ENCODE measurements around the gene IL1RL1.

The IL1RL1 gene

DNA sequence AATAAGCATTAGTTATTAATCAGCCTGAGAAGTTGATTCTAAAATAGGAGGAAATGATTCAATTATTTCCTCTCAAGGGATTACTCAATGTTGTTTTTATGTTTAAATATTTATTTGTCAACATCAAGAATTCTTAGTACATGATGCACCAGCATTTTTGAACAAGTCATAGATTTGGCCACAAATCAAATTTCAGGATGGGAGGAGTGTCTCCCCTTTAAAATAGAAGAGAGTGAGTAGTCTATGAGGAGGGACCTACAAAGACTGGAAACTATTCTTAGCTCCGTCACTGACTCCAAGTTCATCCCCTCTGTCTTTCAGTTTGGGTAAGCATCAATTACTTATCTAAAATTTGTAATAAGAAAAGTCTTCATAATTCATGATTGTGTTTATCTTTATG lies 25.6 kb downstream of the IL1RL1 start:
- no peak for DNase-seq

DNA sequence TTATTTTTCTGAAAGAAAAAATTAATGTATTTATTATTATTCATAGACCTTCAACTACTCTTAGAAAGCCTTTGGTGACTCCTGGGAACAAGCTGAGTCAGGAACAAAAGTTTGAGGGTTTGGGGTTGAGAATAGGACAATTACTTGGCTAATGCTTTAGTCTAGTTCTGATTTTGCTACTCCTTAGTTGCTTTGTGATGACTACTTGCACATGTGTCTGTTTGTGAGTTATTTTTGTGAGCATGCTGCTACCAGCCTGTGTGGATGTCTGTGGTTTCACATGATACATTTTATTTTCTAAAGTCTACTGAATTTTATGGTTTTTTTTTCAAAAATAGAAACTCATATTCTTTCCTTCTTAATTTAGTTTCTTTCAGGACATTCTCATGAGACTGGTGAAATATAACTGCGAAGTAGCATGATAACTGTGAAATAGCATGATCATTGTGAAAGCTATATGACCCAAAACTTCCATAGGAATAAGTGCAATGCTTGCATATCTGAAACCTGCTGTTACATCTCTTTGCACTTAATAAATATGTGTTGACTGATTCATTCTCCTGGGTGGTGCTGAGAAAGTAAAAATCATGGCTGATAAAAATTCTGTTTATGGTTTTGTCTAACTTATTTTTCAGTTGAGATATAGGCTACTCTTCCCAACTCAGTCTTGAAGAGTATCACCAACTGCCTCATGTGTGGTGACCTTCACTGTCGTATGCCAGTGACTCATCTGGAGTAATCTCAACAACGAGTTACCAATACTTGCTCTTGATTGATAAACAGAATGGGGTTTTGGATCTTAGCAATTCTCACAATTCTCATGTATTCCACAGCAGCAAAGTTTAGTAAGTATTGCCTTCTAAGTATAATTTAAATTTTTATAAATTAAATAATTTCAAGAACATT lies 26.4 kb downstream of the IL1RL1 start:
- no peak for DNase-seq

DNA sequence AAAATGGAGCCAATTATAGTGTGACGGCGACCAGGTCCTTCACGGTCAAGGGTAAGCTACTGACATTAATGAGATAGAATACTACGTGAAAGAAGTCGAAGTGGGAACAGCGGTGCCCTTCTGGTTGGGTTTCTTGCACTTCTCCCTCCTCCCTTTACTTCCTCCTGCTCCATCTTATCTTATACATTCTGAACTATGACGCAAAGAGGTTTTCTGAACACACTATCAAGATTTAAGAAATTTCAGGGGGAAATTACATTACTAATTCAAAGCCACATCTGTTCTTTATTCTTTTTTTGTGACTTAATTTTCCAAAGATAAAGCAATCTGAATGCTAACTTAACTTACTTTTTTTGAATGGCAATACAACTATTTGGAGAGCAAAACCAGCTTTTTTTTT lies 29.4 kb downstream of the IL1RL1 start:
- no peak for DNase-seq

DNA sequence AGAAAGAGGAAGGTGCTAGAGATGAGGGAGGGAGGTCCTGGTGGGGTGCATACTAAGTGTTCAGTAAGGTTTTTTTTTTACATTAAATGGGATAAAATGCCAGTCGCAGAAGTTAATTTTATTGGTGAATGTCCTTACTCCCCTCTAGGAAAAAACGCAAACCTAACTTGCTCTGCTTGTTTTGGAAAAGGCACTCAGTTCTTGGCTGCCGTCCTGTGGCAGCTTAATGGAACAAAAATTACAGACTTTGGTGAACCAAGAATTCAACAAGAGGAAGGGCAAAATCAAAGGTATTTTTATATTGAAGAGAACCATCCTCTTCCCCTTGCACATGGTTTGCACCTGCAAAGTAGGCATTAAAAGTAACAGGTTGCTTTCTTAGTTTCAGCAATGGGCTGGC lies 31.5 kb downstream of the IL1RL1 start:
- DNase-seq = no peak

DNA sequence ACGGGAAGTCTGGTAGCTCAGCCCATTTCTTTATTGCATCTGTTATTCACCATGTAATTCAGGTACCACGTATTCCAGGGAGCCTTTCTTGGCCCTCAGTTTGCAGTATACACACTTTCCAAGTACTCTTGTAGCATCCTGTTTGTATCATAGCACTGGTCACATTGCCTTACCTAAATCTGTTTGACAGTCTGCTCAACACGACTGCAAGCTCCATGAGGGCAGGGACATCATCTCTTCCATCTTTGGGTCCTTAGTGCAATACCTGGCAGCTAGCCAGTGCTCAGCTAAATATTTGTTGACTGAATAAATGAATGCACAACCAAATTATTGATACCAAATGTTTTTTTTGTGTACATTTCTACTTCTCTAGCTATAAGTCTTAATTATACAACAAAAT lies 33.0 kb downstream of the IL1RL1 start:
- no peak for DNase-seq

DNA sequence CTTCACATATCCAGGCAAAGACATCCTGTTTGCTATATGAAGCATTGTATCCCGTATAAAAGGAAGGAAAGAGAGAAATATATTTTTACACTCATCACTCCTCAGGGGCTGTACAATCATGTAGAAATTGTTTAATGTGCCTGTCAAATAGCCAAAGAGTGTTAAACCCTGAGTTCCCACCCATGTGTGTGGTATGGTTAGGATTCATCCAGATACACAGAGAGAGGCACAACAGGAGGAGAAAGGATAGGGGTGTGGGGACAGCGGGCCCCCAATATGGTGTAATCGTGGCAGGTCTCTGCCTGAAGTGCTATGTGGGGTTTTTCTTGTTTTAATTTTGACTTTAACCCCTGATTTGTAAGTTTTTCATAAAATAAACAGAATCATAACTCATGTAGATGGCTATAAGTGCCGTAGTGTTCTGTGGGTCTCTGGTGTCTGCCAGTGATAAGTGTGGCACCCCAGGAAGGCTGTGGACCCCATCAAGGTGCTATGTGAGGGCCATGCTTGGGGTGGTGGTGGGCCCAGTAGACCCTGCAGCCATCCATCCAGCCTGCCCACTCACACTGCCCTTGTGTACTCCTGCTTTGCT lies 34.1 kb downstream of the IL1RL1 start:
- no peak for DNase-seq

DNA sequence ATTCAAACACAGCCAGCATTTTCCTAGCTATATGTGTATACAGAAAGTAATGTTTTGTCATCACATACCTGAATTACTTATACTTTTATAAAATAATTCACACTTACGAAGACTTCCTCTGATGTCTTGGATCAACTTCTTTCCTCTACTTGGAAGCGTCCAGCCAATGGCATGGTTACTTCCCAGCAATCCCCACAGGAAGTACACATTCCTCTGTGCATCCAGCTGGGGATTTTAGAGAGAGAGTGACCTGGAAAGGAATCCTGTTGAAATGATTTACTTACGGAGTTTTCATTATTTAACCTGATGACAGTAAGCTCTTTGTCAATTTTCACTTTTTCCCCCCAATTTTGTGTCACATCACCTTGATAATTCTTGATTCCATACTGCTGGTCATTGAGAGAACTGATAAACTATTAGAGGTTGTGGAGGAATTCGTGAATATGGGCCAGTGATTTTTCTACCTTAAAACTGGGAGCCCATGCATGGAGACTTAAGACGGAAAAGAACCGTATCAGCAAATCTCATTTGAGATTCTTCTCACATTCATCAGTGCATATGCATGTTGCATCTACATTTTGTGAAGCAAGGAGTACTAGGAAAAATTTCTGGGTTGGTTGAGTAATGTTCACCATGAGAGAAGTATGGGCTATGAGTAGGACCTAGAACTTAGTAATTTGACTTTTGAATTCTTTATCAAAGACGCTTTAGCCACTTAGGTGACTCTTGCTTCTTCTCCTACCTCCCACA lies 35.2 kb downstream of the IL1RL1 start:
- no peak for DNase-seq

DNA sequence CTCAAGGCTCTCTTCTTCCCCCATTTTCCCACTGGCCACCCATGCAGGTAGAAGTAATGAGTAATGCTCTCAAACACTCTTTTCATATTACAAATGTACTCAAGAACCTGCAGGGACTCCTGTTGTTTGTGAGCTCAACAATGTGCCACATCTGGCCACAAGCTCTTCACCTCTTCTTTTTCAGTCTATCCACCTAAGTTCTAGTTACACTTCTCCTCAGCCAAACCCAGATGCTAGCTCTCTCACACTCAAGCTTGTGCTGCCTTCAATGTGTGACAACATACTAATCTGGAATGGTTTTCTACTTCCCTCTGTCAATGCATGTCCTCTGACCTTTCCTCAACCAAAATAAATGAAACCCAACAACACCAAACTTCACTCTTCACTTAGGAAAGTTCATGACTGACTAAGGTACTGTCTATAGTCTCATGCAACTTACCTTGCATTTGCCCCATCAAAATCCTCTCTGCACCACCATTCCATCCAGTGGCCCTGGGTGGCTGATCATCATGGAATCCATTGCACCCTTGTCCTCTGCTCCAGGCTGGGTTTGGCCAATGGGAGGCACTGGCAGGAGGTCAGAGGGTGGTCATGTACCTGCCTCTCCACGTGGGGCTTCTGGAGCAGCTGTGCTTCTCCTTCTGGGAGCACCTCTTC lies 38.9 kb downstream of the IL1RL1 start:
- no peak for DNase-seq

DNA sequence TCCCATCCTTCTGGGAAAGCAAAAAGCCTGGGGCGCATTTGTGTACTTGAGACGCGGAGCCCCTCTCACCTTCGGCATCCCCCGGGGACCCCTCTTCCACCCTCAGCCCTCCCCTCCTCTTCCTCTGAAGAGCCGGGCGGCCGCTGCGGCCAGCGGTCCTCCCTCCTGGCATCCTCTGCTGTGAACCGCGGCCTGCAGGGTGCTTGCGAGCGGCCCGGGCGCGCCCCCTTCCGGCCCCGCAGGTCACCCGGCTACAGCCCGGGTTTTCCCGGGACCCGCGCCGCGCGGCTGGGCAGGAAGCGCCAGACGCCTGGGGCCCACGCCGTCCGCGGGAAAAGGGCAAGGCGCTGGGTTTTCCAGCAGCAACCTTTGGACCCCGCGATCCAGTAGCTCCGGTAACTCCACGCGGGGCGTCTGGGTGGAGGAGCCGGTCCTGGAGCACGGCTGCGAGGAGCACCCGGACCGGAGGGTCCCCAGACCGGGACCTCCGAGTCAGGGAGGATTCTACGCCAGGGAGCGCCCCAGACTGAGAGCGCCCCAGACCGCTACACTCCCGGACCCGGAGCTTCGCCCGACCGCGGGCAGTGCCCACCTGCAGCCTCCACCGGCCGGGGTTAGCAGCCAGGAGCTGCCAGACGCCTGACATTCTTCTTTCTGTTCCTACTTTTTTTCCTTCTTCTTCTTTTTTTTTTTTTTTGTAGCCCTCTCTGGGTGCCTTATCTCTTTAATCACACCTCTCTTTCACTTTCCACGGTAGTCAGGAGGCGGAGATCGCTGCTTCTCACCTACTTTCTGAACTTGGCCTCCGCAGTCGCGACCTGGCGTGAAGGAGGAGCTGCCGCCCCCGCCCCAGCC lies 44.4 kb downstream of the IL1RL1 start, which contains the start of gene IL18R1:
Gene IL18R1, plus strand, starts transcription at position 271 of the 855 bp plus-strand sequence. CDS start 6,865 bp downstream, outside the sequence.
- peak; percentile 53 for DNase-seq

DNA sequence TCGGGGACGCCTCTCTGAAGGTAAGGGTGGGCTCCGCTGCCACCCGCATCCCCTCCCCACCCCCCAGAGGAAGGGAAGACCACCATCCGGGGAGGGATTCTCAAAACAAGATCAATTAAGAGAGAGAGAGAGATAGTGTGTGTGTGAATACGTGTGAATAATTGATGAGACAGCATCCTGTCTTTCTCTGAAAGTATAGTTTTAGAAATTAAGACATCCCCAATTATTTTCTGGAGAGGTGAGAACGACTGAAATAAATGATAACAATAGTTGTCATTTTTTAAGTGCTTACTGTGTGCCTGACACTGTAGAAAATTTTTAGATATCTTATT lies 45.0 kb downstream of the IL1RL1 start:
- DNase-seq = no peak

DNA sequence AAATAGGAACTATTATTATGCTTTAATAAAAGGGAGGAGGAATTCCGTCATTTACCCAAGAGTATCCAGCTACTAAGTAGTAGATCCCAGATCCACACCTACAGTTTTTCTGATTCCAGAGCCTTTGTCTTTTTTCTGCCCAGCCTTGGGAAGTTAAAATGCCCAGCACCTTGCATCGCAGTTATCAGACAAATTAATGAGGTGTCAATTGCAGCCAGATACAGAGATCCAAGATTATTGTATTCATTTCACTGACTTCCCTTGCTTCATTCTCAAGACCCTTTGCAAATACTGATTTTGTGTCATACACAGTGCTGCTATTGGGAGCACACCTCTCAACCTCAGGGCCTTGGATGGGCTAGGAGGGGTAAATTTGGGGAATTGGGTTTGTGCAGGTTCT lies 45.4 kb downstream of the IL1RL1 start:
- DNase-seq = no peak

DNA sequence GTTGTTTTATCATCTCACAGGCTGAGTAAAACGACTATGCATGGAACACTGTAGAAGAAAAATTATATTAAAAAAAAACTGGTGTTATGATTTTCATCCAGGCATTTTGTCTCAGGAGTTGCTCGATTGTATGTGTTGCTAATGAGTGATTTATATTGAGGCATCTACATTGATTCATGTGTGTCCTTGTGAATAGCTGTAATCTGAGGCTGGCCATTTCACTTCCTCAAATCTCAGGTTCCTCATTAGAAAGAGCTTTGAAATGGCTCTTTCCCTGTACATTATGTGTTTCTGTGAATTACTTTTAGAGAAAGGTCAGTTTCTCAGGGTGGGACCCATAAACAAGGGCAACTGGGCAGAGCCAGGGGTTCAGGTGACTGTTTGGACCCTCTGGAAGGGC lies 46.6 kb downstream of the IL1RL1 start:
- DNase-seq = no peak

DNA sequence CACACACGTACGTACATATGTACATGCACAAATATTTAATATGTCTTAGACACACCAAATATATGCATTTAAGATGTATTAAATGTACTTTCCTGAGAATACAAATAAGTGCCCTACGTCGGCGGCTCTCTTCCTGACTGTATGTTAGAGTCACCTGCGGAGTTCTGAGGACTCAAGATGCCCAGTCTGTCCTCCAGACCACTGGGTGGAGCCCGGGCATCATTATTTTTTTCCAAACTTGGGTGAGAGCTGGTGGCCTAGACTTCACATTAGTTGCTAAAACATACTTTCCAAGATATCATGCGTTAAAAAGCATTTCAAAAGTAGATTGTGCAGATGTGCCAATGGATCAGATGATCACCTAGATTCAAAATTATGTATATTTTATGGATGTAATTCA lies 47.1 kb downstream of the IL1RL1 start:
- DNase-seq = peak; percentile 13

DNA sequence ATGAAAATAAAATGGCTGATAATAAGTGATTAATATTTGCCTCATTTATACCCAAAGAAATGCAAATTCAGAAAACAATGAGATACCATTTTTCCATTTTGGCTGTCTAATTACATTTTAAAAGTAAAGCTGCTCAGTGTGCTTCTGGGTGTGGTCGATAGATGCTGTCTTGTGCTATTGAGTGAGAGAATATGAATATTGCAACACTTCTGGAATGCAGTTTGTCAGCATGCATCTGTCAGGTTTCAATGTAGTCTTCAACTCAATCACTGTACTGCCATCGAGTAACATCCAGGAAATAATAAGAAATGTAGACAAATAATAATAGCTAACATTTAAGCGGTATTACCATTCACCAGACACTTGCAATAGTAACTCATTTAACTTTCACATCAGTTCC lies 48.2 kb downstream of the IL1RL1 start:
- DNase-seq = no peak

DNA sequence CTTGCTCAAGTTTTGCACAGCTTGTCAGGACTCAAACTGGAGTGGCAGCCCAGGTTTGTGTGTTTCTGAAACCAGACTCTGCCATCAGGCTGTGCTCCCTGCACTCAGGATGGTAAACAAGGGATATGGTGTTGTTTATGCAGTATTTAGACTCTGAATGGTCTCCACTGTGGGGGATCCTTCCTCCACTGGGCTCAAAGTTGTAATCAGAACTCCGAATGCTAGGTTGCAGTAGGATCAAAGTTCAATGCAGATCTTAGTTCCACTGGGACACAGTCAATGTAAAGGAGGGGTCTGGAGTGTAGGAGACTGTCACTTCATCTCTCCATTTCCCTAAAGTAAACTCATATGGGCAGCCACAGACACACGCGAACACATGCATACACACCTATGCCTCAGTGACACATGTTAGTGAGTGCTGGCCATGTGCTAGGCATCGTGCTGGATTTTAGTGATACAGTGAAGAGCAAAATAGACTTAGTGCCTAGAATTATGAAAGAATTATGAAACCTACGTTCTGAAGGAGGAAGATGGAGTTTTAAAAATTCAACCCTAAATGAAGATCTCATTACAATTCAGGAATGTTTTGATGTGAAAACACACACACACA lies 50.4 kb downstream of the IL1RL1 start:
- no peak for DNase-seq

DNA sequence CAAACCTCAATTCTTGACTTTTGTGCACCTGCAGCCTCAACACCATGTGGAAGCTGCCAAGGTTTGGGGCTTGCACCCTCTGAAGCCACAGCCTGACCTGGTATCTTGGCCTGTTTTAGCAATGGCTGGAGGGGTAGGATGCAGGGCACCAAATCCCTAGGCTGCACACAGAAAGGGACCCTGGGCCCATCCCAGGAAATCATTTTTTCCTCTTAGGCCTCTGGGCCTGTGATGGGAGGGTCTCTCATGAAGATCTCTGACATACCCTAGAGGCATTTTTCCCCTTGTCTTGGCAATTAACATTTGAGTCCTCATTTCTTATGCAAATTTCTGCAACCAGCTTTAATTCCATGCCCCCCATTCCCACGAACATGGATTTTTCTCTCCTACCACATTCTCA lies 54.4 kb downstream of the IL1RL1 start:
- no peak for DNase-seq

DNA sequence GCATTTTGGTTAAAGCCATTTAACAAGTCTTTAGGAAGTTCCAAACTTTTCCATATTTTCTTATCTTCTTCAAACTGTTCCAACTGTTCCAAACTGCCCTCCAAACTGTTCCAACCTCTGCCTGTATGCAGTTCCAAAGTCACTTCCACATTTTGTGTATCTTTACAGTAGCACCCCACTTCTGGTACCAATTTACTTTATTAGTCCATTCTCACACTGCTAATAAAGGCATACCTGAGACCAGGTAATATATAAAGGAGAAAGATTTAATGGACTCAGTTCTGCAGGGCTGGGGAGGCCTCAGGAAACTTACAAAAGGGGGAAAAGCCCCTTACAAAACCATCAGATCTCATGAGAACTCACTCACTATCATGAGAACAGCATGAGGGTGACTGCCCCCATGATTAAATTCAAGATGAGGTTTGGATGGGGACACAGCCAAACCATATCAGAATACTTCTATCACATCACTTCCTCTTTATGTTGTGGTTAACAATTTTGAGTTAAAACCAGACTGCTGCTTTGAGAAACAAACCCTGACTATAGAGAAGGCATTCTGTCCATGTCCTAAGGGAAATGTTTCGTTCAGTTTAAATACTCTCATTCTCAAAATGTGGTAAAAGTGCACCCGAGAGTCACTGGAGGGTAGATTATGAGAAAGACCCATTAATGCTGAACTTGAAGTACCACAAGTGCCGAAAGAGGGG lies 55.2 kb downstream of the IL1RL1 start:
- DNase-seq = no peak

DNA sequence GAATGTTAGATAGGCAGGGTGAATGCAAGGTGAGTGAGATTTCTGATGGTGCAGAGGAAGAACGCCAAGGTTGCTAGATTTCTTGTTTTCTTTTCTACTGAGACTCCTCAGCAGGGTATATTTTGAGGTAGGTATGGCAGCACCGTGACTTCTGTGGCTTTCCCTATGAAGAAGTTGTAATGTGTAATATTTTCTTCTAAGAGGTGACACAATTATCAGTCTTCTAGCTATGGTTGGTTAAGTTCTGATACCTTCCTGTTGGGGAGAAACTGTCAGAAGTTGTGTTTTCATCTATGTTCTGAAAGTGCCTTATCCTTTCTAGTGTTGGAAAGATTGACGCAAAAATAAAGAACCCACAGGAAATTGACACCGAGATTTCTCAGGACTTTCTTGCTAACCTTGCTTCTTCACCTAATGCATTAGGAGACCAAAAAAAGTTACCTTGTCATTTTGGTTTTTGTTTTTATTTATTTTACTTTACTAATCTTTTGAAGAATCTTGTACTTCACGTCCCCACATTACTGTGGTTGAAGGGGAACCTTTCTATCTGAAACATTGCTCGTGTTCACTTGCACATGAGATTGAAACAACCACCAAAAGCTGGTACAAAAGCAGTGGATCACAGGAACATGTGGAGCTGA lies 56.1 kb downstream of the IL1RL1 start:
- no peak for DNase-seq

DNA sequence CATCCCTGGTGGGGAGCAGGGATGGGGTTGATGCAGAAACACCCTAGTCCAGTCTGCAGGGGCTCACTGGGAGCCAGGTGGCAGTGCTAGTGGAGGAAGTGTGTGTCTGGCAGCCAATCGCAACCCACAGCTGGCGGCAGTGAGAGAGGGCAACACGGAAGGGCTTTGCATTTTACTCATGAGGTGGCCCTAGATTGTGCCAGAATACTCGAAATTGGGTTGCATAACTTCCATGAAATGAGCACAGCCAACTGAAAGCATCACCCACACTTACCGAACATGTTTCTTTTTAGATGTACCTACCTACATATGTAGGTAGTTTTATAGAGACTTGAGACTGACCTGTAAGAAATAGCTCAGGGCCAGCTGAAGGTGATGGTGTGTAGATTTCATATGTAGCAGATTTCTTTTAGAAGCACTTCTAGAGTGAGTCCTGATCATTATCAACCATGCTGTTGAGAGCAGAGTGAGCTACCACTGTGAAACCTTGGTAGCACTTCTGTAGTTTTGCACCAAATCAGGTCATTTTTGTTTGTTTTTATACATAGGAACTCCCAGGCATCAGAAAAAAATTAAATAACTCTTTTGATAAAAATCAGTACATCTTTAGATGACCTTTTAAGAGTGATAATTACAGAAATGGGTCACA lies 57.2 kb downstream of the IL1RL1 start:
- peak; percentile 21 for DNase-seq

DNA sequence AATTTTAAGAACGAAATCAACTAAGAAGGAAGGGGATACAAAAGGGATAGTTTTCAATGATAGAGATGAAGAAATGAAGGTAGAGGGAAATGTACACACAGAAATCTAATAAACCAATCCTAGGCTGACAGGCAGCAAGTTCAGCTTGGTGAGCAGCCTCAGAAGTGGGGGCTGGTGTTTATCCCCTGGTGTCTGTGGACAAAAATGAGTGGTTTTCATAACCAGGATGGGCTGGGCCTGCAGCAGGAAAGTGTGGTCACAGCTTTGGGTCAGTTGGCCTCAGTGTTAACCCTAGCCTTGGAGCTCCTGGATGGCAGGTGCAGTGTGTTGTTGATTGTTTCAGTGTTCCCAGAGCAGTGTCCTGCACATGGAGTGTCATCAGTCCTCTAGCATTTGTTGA lies 58.5 kb downstream of the IL1RL1 start:
- DNase-seq = no peak

Measured in activated effector memory CD4-positive, alpha-beta T cell treated with Interleukin-2 at 50 U/mL for 16 hours (primary cell).